ENCODE measurements around the gene PPP1R13B.
A peak's percentile ranks its signal among the peaks of the same experiment; 100 is the strongest.

The PPP1R13B gene

DNA sequence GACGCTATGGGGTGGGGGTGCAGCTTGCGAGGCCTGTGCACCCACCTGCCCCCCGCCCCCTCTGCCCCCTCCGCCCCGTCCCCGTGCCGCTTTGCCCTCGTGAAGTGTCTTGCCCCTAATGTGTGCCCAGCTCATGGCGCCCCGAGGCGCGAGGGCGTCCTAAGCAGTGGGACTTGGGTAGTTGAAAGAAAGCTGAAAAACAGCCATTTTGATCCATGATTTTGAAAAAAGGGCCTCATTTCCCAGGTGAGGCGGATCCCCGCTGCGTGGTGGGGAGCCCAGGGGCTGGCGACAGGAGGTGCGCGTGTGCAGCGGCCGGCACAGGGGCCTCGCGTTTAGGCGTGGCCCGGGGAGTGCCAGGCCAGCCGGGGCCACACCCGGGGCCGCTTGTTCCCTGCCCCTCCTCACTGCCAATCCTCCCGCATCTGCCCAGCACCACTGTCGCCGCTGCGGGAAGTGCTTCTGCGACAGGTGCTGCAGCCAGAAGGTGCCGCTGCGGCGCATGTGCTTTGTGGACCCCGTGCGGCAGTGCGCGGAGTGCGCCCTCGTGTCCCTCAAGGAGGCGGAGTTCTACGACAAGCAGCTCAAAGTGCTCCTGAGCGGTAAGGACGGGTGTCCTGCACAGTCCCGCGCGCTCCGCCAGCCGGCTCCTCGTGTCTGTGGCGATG lies 119.9 kb downstream of the PPP1R13B start:
- DNase-seq = no peak

DNA sequence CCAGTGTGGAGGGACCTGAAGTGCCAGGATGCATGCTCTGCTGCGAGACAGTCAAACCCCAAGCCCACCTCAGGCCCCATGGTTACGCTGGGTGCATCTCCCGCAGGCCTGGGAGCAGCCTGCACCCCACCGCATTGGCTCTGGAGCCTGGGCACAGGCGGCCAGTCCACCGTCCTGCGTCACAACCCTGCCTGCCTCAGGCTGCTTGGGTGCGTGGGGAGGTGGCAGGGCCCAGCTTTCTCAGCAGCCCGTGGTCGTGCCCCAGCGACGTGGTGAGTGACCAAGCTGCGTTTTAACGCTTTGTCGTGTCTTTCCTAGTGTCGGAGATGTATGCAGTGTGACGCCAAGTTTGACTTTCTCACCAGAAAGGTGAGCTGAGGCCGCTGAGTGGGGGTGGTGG lies 120.9 kb downstream of the PPP1R13B start:
- no peak for DNase-seq

DNA sequence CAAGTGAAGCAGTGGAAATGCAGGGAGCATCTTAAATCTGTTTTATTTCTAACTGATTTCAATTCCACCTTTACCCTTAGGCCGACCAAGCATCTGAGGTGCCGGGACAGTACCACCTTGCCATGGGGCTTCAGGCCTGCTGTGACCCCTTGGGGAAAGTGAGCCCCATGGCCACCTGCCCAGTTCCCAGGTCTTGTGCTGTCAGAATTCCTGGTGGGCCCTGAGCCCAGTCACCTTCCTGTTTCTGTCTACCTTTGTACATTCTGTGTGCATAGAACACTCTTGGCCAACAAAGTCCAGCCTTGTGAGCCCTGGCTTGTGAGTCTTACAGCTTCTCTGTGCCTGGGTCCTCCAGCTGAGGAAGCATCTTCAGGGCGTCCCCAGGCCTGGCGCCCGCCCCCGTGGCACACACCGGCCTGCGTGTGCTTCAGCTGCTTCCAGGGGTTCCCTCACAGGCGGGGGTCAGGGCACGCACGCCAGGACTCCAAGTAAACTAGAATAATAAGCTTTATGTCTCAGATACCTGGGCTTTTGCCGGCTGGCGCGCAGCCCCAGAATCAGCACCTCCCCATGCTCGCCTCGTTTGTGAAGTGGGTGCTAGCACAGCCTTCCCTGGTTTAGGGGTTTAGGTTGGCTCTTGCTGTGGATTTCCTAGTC lies 121.5 kb downstream of the PPP1R13B start:
- DNase-seq = no peak

DNA sequence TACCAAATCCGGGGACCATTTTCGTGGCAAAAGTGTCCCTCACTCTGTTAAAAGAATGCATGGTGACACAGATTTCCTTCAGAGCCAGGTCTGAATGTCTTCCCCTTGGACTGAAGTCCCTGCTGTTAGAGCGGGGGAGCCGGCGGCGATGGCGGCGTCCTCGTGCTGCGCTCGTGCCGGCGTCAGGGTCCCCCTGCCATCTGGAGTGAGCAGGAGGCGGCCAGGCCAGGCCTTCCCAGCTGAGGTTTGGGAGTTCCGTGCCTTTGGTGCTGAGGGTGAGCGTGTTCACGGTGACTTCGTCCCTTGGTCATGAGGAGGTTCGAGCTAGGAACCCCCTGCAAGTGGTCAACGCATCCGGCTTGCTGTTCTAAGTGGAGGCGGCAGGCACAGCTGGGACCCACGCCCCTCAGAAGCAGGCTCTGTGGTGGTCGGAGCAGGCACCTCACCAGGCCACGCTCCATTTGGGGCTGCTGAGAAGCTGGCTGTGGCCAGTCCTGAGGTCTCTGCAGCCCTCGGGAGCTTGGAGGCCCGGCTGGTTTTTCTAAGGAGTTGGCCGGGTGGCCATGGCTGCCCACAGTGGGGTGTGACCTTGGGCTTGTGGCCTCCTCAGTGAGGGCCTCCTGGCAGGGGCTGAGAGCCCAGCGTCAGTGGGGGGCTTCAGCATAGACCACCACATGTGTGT lies 122.2 kb downstream of the PPP1R13B start:
- no peak for DNase-seq

DNA sequence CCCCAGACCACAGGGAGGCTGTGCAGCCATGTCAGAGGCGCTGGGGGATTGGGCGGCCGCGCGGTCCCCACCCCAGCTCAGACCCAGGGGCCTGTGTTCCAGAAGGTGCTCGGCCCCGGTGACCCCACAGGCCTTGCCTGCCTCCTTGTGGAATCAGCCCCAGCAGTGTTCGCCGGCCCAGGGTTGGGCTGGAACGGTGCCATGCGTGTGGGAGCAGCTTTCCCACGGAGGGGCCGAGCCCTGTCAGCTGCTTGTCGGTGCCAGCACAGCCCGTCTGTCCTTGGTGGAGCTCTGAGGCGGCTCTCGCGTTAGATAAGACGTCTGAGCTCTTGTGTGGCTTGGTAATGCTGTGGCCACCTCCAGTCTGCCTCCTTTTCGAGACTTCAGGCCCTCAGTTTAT lies 123.3 kb downstream of the PPP1R13B start:
- DNase-seq = no peak

DNA sequence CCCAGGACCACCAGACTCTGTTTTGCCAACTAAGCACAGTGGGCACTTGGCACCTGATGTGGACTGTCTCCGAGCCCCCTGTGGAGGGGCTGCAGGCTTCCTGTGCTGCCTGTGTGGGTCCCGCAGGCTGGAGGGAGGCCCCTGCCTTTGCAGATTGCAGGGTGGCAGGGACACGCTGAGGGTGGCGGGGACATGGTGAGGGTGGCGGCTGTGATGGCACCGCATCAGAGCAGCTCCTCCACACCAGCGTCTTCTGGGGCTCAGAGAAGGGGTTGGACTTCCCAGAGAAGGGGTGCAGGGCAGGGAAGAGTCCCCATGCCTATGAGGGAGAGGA lies 123.7 kb downstream of the PPP1R13B start:
- no peak for DNase-seq

GRCh38 chr14:103721334-103722120 lies 125.8 kb downstream of the PPP1R13B start:
- peak; percentile 79 for DNase-seq

DNA sequence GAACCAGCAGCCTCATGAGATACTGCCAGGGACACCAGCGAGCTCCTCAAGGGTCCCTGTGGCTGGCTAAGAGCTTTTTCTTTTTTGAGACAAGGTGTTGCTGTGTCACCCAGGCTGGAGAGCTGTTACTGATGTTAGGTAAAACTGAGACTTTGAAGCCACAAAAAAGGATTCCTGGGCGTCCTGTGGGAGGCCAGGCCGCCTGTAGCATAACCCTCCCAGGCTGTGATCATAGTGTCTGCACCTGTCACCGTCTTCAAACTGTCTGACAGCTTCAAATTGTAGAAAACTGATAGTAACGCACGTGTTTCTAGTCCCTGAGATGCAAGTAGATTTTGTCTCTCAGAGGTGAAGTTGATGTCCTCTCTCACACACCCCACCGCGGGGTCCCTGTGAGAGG lies 127.6 kb downstream of the PPP1R13B start:
- no peak for DNase-seq

GRCh38 chr14:103718572-103718971 lies 128.8 kb downstream of the PPP1R13B start:
- no peak for DNase-seq

DNA sequence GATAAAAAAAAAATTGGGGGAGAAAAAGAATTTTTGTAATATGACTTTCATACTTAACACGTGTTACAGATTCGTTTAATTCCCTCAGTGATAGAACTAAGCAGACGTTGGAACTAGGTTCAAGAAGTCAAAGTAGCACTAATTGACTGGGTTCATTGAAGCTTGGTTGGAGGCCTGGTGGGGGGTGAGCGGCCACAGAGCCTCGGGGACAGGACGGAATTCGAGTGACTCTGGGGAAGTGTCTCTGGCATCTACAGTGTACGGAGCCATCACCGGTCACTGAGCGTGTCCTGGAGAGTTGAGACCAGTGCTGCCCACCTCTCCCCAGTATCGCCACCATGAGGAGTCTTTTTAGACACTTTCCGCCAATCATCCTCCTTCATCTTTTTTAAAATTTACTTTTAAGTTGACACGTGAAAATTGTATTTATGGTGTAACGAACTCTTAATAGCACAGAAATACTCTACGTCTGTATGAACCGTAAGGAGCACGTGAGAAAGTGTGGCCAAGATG lies 130.4 kb downstream of the PPP1R13B start:
- DNase-seq = no peak

GRCh38 chr14:103716091-103716801 lies 131.1 kb downstream of the PPP1R13B start:
- no peak for DNase-seq

- DNase-seq = peak; percentile 100
These were observed 132.0 kb downstream of the PPP1R13B start, which contains the start of the genes XRCC3 and ZFYVE21 for GRCh38 chr14:103715052-103716000. Gene XRCC3, minus strand, starts transcription at chr14:103715451. Its CDS starts 4,364 bp downstream, at chr14:103711087. Gene ZFYVE21, plus strand, starts transcription at chr14:103715810. Its CDS starts 32 bp downstream, at chr14:103715842.

- DNase-seq = no peak
These were observed 133.2 kb downstream of the PPP1R13B start for GRCh38 chr14:103714063-103714724.

- no peak for DNase-seq
These were observed 133.9 kb downstream of the PPP1R13B start for GRCh38 chr14:103713304-103714062.

GRCh38 chr14:103712633-103713247 lies 134.6 kb downstream of the PPP1R13B start:
- no peak for DNase-seq

DNA sequence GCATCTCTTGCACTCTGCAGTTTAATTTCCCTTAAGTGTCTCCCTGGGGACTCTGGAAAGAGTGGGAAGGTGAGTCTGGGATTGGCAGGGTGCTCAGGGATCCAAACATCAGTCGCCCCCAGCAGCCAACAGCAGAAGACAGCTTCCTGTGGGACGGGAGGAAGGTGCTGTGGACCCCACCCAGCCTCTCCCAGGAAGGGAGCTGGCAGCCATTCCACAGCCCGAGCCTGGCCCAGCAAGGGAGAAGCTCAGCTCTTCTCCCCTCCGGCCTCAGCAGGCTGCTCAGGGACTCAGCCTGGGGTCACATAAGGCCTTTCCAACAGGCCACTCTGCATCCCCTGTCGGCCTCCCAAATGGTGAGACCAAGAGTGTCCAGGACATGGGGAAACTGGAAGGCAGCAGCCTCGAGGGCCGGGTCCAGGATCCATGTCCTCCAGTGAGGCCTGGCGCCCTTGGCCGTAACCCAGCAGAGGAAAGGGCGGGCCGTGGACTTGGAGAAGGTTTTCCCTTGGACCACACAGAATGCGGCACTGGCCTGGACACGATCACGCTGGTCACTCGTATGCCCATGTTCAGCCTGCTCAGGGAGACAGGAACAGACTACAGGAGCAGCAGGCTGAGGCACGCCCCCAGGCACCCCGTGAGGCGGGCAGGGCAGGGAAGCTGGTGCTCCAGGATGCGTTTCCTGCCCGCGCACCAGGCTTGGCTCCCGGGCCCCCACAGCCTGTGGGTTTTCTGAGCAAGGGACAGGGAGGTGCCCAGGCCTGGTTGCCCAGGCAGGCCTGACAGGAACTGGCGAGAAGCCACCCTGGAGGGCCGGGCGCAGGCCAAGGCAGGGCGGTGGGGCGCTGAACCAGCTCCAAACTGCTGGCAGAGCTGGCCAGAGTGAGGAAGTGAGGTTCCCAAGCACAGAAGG lies 135.6 kb downstream of the PPP1R13B start:
- no peak for DNase-seq

- no peak for DNase-seq
These were observed 136.5 kb downstream of the PPP1R13B start for GRCh38 chr14:103710771-103711377.

- no peak for DNase-seq
These were observed 137.6 kb downstream of the PPP1R13B start for GRCh38 chr14:103709814-103710213.
